ENCODE measurements around the gene FEN1.

GRCh38 chr11:61836193-61836592 lies 43.5 kb downstream of the FEN1 start:
- TF ChIP-seq CTCF (IDR thresholded peaks at IDR 0.05) (no peak), EZH2phosphoT487 (IDR thresholded peaks at IDR 0.05) (no peak)

All from neural progenitor cell (in vitro differentiated cells).